Stimulated activated CD8-positive, alpha-beta memory T cell treated with anti-CD3 and anti-CD28 coated beads, Interleukin-7, amount 100 ng/mL, for 24 hours (primary cell): ENCODE results near the gene PIEZO2.
"Not testable (repeated sequence)": the region's sequence is repeated elsewhere in the genome, so short reads cannot be mapped to it uniquely, and the experiment has no call there.

Source experiments
- DNase-seq: peaks from one replicate; pipeline ENCODE4 v3.0.0-alpha.2; 2020; ENCODE audit warnings: low read depth

PIEZO2 gene

DNA sequence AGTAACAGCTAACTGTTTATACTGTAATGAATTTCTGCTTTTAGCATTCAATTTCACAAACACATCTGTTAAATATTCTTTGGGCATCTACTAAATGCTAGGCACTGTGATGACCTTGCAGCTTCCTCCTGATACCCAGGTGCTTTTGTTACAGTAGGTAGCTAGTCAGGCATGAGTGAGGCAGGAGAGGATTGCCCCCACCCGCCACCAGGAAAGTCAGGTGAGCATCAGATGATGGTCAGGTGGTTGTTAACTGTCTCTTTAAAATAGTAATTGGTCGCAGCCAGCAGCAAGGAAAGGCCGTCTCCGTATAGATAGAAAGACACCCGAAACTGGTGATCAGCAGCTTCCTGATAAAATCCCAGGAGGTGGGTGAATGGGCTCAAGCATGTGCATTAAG is 255.6 kb downstream of the PIEZO2 start:
- no peak for DNase-seq

DNA sequence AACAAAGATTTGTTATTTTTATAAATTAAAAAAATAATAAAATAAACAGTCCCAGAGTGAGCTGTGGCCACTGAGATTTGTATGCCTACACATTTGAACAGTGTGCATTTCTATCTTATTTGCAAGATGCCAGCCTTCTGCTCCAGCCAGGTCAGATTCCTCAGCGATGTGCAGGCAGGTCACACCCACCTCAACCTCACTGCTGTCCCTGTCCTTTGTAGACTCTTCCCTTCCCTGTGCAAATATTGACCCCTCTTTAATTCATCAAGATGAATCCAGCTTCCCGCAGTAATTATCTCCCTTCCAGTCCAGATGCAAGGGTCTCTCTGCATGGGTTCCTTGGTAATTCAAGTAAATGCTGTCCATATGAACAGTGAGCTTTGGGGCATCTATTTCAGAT is 256.2 kb downstream of the PIEZO2 start:
- no peak for DNase-seq

DNA sequence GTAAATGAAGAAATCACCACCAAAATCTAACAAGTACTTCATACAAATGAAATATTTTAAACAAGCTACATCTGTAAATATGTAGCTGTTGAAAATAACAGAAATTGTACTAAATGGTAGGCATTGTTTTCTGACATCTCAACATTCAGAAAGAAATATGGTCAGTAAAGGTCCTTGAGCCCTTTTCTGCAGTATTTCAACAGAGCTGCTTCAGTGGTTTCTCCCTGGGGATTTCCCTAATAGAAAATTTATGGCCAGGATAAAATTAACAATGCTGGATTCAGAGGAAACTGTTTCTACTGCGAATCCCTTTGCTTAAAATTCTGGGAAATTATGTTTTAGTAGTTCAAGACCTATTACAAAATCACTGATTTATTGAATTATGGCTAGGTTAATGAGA is 256.6 kb downstream of the PIEZO2 start:
- no peak for DNase-seq

DNA sequence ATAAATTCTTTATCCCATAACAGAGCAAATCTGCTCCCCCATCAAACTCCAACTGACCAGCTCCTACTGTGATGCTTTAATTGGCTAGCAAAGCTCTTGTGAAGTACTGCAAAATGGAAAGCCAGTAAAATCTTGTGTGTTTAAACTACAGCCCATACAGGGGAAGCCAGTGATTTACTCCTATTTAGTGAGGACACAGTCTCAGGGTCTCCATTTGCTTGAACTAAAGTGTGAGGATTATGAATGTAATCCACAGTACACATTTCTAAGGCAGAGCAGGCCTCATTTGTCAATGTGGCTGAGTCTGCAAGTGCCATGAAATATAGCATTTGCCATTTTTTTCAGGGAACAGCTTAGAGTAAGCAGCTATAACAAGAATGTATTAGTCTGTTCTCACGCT is 259.3 kb downstream of the PIEZO2 start:
- no peak for DNase-seq

DNA sequence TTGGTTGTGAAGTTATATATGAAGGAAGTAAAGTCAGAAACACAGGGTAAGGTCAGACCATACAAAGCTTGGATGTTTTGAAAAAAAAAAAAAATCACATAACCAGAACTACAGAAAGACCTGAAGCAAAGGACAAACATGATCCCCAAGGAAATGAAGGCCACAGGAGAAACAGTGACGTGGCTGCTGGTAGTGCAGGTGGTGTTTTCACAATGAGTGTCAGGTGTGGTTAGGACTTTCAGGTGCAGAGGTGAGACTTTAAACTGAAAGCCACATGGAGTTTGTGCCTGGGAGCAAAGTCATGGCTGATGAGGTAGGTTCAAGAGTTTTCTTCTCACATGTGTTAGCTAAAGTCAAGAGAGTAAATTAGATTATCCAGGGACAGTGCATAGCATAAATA is 270.7 kb downstream of the PIEZO2 start:
- no peak for DNase-seq

DNA sequence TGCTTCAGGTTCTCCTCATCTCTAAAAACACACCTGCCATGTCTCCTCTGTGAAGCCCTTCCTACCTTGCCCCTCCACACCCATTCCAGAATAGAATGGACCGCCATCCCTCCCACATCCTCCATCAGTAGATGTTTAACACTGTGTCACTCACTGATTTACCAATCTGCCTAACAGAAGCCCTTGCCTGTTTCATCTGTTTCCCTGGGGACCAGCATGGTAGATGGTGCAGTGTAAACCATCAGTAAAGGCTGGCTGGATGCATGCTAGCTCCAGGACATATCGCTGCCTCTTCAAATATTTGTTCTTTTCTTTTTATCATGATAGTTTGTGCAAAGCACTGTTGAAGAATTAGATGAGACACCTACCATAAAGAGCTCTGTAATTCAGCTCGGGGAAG is 271.4 kb downstream of the PIEZO2 start:
- DNase-seq = no peak

DNA sequence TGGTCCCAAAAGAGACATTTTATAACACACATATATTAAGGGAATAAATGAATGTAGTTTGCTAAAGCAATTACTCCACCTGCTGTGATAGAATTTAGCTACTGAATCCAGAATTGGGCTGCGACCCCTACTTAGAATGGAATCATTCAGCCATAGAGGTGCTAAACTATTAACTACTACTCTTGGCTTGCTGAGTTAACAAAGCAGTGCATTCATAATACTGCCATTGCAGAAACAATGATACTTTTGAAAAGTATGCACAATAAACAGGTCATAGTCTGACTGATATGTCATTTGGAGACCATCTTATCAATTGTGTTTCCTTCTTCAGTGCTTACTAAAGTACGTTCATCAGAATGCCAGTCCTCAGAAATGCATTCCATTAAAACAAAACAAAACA is 273.6 kb downstream of the PIEZO2 start:
- DNase-seq = no peak

DNA sequence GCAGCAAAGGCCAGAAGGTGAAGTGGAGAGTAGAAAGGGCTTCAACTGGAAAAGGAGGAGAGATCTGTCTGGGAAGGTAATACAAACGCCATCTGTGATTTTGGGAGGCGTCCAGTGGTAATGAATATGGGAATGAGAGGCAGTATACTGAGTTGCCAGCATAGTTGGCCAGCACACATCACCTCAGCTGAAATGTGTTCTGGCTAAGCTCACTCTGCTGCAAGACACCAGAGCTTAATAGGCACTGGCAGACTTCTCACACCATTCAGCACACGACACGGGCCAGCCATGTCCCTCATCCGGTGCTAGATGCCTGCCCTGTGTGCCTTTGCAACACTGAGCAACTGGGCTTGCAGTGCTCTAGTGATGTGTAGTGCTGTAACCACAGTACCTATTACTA is 277.1 kb downstream of the PIEZO2 start:
- no peak for DNase-seq

DNA sequence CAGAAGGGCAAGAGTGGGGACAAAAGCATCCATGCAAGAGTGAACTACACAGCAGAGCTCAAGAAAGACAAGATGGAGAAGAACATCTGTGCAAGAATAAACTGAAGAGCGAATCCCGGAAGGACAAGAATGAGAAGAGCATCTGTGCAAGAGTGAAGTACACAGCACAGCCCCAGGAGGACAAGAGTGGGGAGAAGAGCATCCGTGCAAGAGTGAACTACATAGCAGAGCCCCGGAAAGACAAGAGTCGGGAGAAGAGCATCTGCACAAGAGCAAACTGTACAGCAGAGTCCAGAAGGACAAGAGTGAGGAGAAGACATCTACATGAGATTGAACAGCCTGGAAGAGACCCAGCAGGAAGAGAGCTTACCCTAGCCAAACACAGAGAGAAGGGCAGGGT is 284.6 kb downstream of the PIEZO2 start:
- DNase-seq = no peak

DNA sequence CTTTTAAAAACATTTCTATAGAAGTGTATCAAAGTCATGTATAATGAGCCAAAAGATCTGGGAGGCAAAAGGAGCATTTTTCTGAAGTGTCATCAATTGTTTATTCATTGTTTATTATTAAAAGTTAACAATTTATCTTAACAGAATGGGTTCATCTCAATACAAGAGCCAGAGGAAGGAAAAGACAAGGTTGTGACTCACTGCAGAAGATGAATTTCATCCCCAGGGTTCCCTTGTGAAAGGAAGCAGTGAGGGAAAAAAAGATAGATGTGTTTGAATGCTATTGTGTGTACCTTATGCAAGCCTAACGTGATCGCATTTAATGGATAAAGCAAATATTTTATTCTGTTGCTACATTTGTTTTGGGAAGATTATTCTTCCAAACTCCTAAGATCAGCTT is 286.3 kb downstream of the PIEZO2 start:
- no peak for DNase-seq

DNA sequence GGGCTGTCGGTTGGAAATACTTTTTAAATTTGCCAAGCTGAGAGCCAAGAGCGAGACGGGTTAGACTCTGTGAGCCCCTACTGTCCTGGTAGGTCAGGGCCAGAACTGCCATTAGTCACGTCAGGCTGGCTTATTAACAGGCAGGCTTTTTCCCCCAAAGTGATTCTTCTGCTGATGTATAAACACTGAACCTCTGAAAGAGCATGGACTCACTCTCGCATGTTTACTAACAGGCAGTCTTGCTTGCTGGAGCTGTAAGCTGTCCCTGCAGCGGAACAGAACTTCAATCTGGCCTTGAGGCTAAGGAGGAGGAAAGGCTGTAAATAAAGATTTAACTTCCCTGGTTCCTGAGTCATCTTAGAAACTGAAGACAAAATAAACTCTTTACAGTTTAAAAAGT is 288.4 kb downstream of the PIEZO2 start:
- no peak for DNase-seq

DNA sequence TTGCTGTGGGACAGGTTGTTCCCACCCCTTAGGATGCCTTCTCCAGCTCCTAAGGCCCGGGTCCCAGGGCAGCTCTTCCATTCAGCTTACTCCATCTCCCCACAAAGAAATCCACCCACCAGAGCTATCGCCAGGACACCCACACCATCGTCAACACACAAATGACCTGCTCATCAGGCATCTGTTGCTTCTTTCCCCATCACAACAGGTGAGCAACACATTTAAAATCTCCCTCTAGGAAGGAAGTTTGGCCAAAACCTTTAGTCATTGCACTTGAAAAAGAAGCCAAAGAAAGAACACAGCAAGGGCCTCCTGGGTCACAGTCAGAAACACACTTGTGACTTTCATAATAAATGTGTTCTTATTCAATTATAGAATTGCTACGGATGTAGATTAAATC is 289.0 kb downstream of the PIEZO2 start:
- no peak for DNase-seq

DNA sequence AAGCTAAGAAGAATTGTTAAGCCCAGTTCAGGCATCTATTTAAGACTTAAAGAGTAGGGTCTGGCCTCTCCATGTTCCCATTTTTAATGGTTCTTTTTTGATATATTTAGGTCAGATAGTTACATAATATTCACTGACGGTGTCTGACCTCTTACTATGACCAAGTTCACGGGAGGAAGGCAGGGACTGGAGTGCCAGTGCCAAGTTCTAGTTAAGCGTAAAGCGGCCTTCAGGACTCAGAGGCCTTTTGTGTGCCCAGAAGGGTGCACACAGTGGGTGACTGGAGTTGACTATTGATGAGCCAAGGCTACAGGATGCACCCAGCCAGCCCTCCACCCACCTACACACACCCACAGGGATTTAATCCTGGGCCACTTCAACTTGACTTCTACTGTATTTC is 290.9 kb downstream of the PIEZO2 start:
- DNase-seq = no peak

DNA sequence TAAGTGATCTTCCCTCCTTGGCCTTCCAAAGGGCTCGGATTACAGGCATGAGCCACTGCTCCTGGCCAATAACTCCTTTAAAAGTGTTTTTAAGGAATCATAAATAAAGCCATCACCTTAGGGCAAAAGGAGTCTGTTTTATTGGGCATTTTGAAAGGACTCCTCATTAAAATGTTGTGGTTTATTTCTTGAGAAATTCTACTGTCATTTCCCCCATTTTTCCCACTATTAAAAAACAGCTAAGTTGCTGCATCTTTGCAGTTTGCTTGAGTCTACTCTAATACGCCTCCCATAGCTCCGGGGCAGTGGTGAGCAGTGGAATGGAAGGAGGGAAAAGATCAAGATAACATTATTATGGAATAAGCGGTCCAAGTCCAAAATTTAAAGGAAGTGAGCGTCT is 293.2 kb downstream of the PIEZO2 start:
- DNase-seq = no peak

DNA sequence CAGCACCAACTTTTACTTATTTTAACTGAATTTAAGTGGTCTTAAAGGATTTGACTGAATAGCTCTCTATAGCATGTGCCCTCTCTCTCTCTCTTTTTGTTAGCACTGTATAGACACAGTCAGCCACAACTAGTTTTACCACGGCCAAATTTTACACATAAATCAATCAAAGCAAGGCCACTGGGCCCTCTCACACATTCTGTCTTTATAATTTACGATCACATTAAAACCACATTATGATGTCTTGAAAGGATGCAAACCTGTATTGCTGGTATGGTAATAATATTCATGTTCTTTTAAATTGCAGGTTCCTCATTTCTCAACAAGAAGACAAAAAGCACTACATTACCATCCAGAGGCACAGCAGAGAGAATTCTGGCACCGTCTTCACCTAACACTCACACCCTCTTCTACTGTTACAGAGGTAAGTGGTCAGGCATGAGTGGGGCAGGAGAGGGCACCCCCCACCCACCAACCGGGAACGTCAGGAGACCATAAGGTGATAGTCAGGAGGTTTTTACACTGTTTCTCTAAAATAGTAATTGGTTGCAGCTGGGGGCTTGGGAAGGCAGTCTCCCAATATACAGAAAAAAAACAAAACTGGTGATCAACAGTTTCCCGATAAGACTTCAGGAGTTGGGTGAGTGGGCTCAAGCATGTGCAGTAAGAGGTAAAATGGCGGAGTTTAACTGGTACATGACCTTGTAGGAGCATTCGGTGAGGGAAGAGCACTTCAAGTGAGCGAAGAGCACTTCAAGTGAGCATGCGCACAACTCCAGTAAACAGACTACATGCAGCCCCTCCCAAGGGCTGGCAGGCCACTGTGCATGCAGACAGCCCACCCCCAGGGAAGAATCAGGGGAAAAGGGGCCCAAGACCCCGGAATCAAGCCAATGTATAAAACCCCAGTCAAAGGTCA is 296.7 kb downstream of the PIEZO2 start:
- no peak for DNase-seq

DNA sequence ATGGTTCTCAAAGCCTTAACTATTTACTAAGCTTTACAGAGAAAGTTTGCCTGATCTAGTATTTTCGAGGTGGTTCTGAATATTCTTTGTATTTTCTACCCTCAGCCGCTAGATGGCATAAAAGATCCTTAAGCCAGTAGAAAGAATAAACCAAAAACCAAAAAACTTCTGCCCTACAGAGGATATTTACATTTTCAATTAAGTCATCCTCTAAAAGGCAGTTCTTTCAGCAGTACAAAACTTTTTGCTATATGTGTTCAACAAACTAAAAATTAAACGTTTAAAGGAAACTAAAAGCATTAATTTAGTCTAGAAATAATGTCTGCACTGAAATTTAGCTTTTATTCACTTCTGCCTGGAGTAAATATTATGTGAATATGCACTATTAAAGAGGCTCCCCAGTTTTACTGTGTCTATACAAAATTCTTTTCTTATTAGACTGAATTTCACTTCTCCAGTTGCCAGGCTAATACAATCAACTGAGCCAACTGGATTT is 297.5 kb downstream of the PIEZO2 start:
- DNase-seq = no peak

DNA sequence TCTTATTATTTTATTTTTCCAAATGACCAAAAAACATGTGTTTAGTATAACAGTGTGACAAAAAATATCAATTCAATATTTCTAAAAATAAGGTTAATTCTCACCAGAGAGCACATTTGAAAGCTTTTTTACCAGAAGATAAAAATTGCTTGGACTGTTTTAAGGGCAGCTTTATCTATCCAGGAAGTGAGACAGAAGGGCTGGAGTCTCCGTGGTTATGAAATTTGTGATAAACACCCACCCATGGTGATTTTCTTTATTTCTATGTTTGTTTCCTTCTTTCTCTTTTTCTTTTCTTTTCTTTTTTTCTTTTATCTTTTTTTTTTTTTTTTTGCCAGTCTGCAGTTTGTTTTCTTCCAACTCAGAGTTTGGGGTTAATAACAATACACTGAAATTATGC is 298.5 kb downstream of the PIEZO2 start:
- DNase-seq = no peak

DNA sequence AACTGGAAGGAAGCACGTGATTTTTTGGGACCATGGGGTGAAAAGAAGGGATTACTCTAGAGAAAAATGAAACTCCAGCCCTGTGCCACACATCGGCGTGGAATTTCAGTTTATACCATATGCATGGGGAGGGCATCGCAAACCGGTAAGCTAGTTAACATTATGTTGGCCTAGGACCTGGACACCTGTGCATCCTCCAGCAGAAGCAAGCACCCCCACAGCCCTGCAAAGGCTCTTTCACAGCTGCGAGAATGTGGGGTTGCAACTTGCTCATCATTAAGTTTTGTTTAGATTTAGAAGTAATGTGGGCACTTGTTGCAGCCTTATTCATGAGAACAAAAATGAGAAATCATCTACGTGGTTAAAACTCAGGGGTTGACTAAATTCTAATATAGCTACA is 299.2 kb downstream of the PIEZO2 start:
- no peak for DNase-seq

DNA sequence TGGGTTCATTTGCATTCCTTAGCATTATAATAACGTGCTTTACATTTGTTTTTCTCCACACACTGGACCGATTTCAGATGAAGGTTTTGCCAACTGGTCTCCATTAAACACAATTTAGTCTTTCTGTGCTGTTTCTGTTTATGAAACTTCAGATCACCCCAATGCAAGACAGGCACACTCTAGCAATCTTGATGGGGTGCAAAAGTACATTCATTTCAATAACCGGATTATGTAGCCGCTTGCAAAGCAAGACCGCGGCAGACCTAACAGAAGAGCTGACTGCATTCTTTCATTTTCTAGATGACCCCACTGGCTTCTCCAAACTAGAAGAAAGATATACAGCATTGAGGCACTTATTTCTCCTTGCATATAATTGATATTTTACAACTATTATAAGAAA is 301.5 kb downstream of the PIEZO2 start:
- no peak for DNase-seq

DNA sequence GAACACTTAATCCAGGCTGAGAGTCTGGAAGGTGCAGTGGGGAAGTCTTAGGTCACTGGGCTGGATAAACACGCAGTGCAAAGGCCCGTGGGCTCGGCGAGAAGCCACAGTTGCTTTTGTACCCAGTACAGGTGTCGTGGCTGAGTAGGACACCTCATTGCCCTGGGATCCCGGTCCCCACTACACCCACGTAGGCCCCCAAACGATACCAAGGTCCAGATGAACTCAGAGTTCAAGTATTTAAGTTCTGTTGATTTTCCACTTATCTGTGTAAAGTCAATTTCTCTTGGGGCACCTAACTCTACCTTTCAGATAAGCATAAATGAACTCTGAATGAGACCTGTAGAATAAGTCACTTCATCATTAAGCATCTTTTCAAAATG is 302.0 kb downstream of the PIEZO2 start:
- no peak for DNase-seq

DNA sequence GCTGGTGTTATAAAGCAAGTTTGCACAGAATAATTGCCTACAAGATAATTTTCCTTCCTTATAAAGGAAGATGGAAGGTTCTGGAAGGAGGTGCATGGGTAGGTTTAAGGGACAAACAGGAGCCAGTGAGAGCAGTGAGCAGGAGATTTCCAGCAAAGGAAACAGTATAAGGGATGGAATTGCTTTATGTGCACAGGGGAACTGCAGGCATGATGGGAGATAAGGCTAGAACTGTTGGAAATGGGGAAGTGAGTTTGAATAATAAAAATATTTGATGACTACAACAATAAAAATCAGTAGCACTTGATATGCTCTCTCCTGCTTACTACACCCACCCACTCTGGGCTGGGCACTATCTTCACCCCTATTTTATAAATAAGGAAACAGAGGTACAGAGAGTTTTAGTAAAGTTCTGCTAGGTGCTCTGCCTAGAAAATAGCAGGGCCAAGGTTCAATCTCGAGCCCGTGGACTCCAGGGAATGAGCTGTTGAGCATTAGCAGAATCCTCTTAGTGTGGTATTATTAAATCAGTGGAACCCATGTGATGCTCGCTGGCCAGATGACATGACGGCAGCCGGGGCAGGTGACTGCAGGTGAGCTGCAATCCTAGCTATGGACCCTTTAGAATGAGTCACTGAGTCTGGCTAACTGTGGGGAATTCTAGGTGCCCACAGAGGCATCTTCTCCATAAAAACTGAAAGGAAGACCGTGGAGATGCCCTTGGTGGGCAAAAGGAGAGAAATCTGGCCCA is 302.5 kb downstream of the PIEZO2 start:
- DNase-seq = no peak

DNA sequence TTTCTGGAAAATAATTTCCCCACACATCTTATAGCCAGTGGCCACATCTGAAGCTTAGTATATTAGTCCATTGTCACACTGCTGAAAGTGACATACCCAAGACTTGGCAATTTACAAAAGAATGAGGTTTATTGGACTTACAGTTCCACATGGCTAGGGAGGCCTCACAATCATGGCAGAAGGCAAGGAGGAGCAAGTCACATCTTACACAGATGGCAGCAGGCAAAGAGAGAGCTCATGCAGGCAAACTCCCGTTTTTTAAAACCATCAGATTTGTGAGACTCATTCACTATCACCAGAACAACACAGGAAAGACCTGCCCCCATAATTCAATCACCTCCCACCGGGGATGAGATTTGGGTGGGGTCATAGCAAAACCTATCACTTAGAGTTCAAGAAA is 303.3 kb downstream of the PIEZO2 start:
- DNase-seq = not testable (repeated sequence)

DNA sequence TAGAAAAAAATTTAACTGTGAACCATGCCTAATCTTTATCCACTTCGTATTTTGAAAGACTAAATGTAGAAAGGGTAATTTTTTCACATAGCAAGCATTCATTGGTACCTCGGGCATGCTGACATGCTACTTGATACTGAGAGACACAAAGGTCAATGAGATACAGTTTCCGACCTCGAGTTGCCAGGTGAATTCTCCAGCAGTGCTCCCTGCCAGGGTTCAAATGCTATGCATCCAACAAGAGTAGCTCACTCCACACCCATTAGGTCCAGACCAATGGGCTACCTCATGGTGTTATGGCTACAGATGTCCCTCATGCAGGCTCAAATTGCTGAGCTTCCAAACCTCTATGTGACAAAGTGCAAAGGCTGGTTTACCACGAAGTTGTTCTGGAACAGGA is 305.8 kb downstream of the PIEZO2 start:
- no peak for DNase-seq
